GM12801 (cell line): Measurements from ENCODE around the gene AUH.

Source experiments
- TF ChIP-seq, protein P1 (sequence below): IDR thresholded peaks from one replicate; pipeline ENCODE4 v1.5.1; 2011; ENCODE audit warnings: control low read depth; ENCODE audit not compliant: insufficient read length; ENCODE audit errors: extremely low read depth

The AUH gene

GRCh38 chr9:91391412-91391811 is 29.7 kb upstream of the AUH start:
- TF ChIP-seq, protein P1, sequence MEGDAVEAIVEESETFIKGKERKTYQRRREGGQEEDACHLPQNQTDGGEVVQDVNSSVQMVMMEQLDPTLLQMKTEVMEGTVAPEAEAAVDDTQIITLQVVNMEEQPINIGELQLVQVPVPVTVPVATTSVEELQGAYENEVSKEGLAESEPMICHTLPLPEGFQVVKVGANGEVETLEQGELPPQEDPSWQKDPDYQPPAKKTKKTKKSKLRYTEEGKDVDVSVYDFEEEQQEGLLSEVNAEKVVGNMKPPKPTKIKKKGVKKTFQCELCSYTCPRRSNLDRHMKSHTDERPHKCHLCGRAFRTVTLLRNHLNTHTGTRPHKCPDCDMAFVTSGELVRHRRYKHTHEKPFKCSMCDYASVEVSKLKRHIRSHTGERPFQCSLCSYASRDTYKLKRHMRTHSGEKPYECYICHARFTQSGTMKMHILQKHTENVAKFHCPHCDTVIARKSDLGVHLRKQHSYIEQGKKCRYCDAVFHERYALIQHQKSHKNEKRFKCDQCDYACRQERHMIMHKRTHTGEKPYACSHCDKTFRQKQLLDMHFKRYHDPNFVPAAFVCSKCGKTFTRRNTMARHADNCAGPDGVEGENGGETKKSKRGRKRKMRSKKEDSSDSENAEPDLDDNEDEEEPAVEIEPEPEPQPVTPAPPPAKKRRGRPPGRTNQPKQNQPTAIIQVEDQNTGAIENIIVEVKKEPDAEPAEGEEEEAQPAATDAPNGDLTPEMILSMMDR, result no peak

GRCh38 chr9:91386765-91387164 is 25.0 kb upstream of the AUH start:
- TF ChIP-seq, protein P1, result no peak

GRCh38 chr9:91384954-91385353 is 23.2 kb upstream of the AUH start:
- TF ChIP-seq, protein P1, result no peak

- TF ChIP-seq, protein P1, result no peak
These were observed 21.9 kb upstream of the AUH start for GRCh38 chr9:91383577-91383976.

- TF ChIP-seq, protein P1, result no peak
These were observed 20.6 kb upstream of the AUH start for GRCh38 chr9:91382298-91382697.

DNA sequence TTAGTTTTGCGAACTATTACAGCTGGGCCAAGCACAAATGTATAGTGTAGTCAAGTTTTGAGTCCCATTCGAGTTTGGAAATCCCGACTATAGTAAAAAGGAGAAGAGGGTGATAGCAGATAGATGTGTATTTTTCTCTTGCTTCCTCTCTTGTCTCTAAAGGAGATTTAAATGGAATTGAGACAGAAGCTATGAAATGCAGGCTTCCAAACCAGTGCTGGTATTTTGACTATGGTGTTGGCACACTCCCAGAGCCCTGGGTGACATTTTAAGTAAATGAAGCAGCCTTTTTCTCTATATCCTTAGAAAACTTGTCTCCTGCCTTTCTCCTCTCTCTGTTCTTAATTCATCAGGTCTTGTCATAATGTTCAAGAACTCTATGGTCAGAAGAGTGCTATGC is 17.7 kb upstream of the AUH start:
- TF ChIP-seq, protein P1, result no peak

DNA sequence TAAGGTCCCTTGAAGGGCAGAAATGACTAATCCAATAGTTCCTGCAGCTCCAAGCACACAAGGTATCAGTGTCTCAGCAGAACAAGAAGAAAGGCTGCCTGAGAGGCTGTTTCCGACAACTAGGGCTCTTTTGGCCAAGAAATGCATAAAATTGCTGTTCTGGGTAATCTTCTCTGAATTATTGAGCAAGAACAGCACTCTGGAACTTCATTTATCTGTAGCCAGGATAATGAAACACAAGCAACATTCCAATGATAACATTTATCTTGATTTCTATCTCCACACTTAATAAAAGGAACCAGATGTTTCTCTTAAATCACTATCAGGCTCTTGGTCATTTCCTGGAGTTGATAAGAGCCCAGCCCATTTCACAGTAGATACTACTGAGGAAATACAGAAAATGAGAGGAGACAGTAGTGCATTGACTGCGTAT is 17.0 kb upstream of the AUH start:
- TF ChIP-seq, protein P1, result no peak

DNA sequence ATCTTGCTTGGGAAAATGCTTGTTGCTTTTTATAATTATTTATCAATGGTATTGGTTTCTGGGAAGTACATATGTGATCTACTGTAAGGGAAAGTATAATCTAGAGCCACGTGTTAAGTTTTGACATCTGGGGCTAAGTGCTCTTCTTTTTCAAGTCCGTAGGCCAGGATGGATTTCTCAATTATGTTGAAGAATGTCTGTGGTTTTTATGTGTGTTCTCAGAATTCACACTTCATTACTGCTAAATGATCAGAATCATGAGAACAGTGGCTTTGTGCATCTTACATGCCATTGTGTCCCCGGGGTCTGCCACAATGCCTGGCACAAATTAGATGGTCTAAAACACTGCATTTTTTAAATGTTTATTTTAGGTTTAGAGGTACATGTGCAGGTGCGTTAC is 14.5 kb upstream of the AUH start:
- TF ChIP-seq, protein P1, result no peak
